AG10803 (cell line): ENCODE data around the gene PROSER3.
"Not testable (repeated sequence)": the region's sequence is repeated elsewhere in the genome, so short reads cannot be mapped to it uniquely, and the experiment has no call there.

ENCODE experiments used
- DNase-seq: peaks from one replicate; pipeline ENCODE4 v3.0.0; 2010; ENCODE audit warnings: low read depth
- H3K4me3 ChIP-seq: 2 replicates; pipeline ENCODE4 v1.5.1; 2011; ENCODE audit warnings: mild to moderate bottlenecking, low read length, control low read depth
- TF ChIP-seq, protein P1 (sequence below): conservative IDR thresholded peaks from 2 replicates; pipeline ENCODE4 v1.5.1; 2011; ENCODE audit warnings: mild to moderate bottlenecking, low read length, control low read depth, inconsistent platforms

The PROSER3 gene

DNA sequence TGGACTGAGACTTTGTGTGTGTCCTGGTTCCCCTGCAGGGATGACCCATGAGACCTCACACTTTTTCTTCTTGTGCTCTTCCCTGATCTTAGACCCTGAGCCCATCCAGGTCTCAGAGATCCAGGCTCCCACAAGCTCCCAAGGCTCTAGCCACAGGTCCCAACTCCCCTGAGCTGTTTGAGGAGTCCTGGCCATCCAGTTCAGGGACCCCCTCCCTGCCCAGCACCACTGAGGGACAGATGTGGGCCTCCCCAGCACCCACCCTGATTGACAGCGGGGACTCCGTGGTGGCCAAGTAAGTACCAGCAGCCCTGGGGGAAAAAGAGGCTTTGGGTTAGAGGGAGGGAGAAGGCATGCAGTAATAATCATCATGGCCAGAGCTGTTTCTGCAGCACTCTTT is 1.7 kb downstream of the PROSER3 start:
- no peak overlapping the region for H3K4me3 ChIP-seq
- no peak for DNase-seq
- TF ChIP-seq, protein P1, sequence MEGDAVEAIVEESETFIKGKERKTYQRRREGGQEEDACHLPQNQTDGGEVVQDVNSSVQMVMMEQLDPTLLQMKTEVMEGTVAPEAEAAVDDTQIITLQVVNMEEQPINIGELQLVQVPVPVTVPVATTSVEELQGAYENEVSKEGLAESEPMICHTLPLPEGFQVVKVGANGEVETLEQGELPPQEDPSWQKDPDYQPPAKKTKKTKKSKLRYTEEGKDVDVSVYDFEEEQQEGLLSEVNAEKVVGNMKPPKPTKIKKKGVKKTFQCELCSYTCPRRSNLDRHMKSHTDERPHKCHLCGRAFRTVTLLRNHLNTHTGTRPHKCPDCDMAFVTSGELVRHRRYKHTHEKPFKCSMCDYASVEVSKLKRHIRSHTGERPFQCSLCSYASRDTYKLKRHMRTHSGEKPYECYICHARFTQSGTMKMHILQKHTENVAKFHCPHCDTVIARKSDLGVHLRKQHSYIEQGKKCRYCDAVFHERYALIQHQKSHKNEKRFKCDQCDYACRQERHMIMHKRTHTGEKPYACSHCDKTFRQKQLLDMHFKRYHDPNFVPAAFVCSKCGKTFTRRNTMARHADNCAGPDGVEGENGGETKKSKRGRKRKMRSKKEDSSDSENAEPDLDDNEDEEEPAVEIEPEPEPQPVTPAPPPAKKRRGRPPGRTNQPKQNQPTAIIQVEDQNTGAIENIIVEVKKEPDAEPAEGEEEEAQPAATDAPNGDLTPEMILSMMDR, result no peak

DNA sequence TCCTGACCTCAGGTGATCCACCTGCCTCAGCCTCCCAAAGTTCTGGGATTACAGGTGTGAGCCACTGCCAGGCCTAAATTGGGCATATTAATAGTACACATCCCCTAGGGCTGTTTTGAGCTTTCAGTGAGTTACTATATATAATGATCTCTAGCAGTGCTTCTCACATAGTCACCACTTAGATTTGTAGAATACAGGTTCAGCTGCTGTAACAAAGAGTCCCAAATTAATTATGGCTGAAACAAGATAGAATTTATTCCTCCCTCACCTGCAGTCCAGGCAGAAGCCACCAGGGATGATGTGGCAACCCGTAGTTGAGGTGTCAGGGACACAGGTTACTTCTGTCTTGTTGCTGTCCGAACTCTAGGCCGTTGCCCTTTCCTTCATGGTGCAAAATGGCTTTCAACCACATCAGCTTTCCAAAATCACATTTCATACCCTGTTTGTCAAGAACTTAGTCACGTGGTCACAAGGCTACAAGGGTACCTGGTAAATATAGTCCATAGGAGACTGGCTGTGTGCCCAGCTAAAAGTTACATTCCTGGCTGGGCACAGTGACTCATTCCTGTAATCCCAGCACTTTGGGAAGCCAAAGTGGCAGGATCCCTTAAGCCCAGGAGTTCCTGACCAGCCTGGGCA is 2.9 kb downstream of the PROSER3 start:
- no peak overlapping the region for H3K4me3 ChIP-seq
- no peak for DNase-seq
- TF ChIP-seq, protein P1, result no peak

DNA sequence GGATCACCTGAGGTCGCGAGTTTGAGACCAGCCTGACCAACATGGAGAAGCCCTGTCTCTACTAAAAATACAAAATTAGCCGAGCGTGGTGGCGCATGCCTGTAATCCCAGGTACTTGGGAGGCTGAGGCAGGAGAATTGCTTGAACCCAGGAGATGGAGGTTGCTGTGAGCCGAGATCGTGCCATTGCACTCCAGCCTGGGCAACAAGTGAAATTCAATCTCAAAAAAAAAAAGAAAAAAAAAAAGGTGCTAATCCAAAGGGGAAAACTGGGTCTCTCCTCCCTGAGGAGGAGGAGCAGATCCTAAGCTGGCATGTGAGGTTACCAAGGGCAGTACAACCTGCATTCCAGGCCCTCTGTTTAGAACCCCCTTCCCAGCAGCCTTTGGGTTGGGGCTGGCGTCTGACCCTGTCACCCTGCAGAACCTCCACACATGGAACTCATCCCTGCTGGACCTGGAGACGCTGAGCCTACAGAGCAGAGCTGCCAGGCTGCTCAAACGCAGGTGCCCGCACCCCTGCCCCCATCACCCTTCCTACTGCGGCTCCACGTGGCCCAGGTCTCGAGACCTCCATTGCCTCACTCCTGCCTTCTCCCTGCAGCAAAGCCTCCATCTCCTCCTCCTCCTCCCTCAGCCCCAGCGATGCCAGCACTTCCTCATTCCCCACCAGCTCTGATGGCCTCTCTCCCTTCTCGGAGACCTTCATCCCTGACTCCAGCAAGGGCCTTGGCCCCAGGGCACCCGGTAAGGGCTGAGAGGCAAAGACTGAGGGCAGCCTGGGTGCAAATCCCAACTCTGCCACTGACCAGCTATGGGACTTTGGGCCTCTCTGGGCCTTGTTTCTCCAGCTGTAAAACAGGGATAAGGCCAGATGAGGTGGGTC is 6.7 kb downstream of the PROSER3 start:
- TF ChIP-seq, protein P1, result no peak
- no peak for DNase-seq
- no peak overlapping the region for H3K4me3 ChIP-seq

DNA sequence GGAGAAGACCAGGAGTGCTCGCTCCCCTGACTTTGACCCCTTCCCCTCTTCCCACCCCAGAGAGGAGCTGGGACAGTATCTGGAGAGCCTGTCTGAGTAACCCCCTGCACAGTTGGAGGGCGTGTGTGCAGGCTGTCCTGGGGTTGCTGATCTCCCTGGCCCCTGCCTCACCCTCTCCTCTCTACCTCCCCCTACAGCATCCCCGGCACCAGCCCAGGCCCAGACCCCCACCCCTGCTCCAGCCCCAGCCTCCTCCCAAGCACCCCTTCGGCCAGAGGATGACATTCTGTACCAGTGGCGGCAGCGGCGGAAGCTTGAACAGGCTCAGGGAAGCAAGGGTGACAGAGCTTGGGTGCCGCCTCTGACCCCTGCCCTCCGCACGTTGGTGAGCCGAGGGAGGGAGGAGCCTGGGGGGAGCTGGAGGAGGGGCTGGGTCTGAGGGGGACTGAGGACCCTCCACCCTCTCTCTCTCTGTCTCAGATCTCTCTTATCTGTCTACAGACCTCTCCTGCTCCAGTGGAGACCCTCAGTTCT is 8.7 kb downstream of the PROSER3 start:
- H3K4me3 ChIP-seq, result no peak overlapping the region
- TF ChIP-seq, protein P1, result no peak
- no peak for DNase-seq

DNA sequence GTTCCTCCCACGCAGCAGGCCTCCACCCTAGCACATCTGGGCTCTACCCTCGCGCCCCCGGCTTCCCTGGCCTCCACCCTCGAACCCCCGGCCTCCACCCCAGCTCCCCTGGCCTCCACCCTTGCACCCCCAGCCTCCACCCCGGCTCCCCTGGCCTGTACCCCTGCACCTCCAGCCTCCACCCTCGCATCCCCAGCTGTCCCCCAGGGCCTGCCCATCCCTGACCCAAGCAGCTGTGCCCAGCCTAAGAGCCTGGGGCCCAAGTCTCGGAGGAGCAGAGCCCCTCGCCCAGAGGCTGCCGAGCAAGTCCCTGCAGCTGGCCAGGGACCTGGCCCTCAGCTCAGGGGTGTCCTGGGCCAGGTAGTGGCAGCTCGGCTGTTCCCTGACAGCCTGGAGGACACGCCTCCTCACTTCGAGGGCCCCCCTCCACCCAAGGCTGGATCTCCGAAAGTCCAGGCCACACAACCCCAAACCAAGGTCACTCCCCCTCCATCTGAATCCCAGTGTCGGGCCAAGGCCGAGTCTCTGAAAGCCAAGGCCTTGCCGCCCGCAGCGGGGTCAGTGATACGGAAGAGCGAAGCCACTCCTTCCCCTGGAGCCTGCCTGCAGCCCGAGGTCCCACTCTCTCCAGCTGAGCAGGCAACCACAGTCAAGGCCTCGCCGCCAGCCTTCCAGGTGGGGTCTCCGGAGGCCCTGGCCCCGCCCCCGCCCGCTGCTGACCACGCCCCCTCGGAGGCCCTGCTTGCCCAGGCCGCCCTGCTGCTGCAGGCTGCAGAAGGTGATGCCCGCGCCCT is 9.5 kb downstream of the PROSER3 start:
- TF ChIP-seq, protein P1, result no peak
- no peak for DNase-seq
- no peak overlapping the region for H3K4me3 ChIP-seq

DNA sequence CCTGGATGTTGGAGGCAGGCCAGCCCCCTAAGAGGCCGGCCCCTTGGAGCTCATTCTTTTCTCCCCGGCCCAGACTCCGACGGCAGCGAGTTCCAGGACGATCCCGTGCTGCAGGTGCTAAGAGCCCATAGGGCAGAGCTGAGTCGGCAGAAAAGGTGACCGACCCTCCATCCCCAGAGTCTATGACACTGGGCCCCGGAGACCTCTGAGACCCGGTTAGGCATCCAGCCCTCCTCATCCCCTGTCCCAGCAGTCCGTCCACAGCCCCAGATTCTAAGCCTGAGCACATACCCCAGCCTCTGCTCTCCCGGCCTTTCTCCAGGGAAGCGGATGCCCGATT is 10.1 kb downstream of the PROSER3 start:
- no peak for DNase-seq
- TF ChIP-seq, protein P1, result no peak
- H3K4me3 ChIP-seq, result no peak overlapping the region

DNA sequence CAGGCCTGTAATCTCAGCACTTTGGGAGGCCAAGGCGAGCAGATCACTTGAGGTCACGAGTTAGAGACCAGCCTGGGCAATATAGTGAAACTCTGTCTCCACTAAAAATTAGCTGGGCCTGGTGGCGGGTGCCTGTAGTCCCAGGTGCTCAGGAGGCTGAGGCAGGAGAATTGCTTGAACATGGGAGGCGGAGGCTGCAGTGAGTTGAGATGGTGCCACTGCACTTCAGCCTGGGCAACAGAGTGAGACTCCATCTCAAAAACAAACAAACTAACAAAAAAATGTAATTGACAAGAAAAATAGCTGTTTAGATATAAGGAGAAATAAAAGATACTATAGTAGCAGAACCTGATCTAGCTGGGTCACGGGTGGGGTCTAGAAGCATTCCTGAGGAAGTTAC is 14.4 kb downstream of the PROSER3 start:
- DNase-seq, H3K4me3 ChIP-seq: not testable (repeated sequence)
